ENCODE measurements around the gene OBSCN.

The OBSCN gene

DNA sequence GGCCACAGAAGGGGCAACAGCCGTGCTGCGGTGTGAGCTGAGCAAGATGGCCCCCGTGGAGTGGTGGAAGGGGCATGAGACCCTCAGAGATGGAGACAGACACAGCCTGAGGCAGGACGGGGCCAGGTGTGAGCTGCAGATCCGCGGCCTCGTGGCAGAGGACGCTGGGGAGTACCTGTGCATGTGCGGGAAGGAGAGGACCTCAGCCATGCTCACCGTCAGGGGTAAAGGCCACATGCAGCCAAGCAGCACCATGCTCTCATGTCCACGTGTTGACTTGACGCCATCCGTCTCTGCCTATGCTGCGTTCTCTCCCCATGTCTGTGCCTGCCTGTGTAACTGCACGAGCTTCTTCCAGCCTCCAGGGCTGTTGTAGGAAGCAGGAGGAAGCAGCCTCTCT is 85.5 kb downstream of the OBSCN start:
- no peak for DNase-seq

DNA sequence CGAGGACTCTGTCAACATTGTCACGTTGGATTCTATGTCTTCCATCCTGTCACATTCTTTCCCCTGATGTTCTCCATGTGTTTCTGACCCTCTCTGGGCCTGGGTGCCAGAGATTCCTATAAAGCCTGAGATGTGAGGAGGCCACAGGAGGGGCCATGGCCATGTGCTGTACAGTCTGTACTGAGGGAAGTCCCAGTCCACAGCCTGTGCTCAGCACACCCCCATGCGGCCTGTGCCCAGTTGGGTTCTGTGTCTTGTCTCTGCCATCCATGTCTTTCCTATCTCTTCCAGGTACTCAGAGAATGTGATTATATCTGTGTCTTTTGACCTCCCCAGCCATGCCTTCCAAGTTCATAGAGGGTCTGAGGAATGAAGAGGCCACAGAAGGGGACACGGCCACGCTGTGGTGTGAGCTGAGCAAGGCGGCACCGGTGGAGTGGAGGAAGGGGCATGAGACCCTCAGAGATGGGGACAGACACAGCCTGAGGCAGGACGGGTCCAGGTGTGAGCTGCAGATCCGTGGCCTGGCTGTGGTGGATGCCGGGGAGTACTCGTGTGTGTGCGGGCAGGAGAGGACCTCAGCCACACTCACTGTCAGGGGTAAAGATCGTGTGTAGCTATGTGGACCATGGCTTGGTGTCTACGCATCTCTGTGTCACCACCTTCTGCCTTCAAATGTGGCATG is 86.1 kb downstream of the OBSCN start:
- no peak for DNase-seq

DNA sequence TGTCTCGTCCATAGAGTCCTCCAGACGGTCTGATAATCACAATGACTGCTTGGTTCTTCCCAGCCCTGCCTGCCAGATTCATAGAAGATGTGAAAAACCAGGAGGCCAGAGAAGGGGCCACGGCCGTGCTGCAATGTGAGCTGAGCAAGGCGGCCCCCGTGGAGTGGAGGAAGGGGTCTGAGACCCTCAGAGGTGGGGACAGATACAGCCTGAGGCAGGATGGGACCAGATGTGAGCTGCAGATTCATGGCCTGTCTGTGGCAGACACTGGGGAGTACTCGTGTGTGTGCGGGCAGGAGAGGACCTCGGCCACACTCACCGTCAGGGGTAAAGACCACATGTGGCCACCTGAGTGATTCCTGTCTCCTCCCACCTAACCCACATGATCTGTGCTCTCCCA is 86.9 kb downstream of the OBSCN start:
- no peak for DNase-seq

DNA sequence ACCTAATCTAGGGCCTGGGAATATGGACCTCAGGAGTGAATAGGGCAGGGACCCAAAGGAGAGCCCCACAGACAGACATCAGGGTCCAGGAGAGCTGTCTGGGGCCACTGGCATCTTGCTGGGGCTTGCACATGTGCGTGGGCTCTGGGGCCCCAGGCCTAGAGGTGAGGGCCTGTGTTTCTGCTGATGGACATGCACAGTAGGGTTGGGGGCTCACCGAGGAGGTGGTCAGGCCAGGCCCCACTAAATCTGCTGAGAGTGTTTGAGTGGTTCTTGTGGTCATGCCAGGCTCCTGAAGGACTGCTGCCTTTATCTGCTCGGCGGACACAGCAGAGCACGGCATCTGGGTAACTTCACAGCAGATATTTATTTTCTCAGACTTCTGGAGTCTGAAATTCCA is 87.4 kb downstream of the OBSCN start:
- DNase-seq, result no peak

DNA sequence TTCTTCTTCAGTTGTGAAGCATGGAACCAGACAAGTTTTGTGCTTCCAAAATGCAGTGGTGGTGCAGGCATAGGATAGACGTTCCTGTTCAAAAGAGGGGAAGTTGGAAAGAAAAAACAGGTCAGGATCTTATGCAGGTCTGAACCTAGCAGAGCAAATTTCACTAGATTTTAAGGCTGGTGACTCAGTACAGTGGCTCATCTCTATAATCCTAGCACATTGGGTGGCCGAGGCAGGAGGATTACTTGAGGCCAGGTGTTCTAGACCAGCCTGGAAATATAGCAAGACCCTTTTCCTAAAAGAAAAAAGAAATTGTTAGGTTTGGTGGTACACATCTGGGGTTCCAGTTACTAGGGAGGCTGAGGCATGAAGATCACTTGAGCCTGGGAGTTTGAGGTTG is 88.1 kb downstream of the OBSCN start:
- DNase-seq, result no peak

DNA sequence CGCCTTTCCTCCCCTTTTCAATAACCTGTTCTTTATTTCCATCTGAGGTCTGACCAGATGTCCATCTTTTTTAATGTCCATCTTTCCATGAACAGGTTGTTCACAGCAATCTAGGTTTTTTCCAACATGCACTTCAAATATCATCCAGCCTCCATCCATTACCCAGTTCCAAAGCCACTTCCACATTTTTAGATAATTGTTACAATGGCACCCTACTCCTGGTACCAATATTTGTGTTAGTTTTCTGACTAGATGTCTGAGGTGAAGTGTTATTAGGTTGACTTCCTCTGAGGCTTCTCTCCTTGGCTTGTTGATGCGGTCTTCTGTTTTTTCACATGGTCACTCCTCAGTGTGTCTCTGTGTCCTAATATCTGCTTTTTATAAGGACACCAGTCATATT is 89.4 kb downstream of the OBSCN start:
- DNase-seq, result no peak

DNA sequence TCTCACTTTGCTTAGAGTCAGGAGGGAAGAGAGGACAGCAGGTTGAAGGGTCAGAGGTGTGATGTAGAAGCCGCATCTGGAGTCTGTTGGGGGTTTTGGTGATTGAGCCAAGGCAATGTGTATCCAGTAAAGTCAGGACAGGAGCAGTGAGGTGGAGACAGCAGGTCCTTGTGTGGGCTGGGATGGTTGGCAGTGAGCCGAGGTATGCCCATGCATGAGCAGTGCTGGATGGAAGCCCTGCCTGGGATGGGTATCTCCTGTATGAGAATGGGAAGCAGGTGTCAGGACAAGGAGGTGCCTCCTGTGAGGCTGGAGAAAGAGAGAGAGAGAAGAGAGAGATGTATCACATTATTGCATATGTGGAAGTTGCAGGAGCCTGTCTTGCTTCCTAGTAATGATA is 90.0 kb downstream of the OBSCN start:
- DNase-seq, result no peak

DNA sequence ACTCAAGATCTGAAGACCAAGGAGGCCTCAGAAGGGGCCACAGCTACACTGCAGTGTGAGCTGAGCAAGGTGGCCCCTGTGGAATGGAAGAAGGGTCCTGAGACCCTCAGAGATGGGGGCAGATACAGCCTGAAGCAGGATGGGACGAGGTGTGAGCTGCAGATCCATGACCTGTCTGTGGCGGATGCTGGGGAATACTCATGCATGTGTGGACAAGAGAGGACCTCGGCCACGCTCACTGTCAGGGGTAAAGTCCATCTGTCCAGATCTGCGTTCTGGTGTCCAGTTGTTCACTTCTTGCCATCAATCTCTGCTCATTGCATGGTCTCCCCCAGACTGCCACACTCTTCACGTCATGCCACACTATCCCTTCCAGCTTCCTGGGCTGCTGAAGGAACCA is 90.6 kb downstream of the OBSCN start:
- DNase-seq, result no peak

DNA sequence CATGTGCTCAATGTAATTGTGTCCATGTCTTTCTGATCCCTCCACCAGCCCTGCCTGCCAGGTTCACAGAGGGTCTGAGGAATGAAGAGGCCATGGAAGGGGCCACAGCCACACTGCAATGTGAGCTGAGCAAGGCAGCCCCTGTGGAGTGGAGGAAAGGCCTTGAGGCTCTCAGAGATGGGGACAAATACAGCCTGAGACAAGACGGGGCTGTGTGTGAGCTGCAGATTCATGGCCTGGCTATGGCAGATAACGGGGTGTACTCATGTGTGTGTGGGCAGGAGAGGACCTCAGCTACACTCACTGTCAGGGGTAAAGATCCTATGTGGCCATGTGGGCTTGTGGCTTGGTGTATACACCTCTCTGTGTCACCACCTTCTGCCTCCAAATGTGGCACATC is 91.4 kb downstream of the OBSCN start:
- no peak for DNase-seq

DNA sequence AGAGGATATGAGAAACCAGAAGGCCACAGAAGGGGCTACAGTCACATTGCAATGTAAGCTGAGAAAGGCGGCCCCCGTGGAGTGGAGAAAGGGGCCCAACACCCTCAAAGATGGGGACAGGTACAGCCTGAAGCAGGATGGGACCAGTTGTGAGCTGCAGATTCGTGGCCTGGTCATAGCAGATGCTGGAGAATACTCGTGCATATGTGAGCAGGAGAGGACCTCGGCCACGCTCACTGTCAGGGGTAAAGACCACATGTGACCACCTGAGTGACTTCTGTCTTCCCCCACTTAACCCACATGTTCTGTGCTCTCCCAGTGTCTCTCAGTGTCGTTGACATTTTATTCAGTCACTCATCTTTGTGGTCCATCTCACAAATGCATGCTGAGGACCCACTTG is 92.1 kb downstream of the OBSCN start:
- DNase-seq, result no peak

DNA sequence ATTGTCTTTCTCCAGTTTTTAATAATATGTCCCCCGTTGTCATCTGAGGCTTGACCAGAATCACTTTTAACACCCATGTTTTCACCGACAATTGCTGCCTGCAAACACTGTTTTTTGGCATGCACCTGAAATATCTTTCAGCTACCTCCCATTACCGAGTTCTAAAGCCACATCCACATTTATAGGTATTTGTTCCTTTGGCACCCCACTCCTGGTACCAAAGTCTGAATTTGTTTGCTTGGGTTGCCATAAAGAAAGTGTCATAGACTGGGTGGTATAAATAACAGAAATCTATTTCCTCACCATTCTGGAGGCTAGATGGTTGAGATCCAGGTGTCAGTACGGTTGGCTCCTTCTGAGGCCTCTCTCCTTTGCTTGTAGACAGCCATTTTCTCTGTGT is 94.2 kb downstream of the OBSCN start:
- DNase-seq, result no peak

DNA sequence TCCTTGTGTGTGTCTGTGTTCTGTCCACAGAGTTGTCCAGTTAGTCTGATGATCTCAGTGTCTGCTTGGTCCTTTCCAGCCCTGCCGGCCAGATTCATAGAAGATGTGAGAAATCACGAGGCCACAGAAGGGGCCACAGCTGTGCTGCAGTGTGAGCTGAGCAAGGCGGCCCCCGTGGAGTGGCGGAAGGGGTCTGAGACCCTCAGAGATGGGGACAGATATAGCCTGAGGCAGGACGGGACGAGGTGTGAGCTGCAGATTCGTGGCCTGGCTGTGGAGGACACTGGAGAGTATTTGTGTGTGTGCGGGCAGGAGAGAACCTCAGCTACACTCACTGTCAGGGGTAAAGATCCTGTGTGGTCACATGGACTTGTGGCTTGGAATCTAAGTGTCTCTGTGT is 95.8 kb downstream of the OBSCN start:
- DNase-seq, result no peak

DNA sequence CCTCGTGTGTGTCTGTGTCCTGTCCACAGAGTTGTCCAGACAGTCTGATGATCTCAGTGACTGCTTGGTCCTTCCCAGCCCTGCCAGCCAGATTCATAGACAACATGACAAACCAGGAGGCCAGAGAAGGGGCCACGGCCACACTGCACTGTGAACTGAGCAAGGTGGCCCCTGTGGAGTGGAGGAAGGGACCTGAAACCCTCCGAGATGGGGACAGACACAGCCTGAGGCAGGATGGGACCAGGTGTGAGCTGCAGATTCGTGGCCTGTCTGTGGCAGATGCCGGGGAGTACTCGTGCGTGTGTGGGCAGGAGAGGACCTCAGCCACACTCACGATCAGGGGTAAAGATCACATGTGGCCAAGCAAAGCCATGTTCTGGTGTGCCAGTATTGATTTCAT is 96.4 kb downstream of the OBSCN start:
- no peak for DNase-seq

DNA sequence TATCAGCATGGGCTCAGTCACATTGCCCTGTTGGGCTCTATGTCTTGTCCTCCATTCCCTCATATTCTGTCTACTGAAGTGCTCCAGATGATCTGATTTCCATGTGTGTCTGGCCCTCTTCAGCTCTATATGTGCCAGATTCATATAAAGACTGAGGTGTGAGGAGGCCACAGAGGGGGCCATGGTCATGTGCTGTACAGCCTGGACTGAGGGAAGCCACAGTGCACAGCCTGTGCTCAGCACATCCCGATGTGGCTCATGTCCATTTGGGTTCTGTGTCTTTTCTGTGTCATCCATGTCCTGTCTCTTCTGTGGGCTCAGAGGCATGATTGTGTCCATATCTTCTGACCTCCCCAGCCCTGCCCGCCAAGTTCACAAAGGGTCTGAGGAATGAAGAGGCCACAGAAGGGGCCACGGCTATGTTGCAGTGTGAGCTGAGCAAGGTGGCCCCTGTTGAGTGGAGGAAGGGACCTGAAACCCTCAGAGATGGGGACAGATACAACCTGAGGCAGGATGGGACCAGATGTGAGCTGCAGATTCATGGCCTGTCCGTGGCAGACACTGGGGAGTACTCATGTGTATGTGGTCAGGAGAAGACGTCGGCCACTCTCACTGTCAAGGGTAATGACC is 97.0 kb downstream of the OBSCN start:
- no peak for DNase-seq

DNA sequence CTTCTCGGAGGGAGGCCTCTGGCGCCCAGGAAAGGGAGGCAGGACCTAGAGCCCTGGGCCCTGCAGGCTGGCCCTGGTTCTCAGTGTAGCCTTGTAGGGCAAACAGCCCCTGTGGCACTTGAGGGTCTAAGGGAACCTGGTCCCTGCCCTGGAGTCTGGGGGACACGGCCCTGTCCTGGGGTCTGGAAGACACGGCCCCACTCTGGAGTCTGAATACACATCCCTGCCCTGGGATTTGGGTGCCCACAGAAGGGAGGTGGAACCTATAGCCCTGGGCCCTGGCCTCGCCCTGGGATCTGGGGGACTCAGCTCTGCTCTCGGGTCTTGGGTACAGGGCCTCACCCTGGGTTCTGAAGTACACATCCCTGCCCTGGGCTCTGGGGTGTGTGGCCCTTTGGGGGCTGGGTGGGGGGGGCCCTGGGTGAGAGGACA is 97.9 kb downstream of the OBSCN start:
- no peak for DNase-seq

DNA sequence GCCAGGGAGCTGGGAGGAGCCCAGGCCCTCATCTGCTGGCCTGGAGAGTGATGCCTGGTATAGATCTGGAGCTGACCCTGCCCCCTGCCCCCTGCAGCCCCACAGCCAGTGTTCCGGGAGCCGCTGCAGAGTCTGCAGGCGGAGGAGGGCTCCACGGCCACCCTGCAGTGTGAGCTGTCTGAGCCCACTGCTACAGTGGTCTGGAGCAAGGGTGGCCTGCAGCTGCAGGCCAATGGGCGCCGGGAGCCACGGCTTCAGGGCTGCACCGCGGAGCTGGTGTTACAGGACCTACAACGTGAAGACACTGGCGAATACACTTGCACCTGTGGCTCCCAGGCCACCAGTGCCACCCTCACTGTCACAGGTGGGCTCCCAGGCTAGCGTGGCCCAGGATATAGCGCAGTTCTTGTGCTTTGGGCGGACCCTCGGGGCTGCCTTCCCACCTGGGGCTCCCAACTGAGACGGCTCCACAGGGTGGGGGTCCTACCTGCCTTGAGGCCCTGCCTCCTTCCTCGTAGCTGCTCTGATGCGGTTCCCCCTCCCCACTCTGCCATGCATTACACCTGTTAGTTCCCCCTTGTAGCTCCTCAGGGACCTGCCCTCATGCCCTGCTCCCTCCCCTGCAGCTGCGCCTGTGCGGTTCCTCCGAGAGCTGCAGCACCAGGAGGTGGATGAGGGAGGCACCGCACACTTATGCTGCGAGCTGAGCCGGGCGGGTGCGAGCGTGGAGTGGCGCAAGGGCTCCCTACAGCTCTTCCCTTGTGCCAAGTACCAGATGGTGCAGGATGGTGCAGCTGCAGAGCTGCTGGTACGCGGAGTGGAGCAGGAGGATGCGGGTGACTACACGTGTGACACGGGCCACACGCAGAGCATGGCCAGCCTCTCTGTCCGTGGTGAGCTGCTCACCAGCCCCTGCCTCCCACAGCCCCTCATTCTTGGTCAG is 98.7 kb downstream of the OBSCN start:
- DNase-seq, result no peak

DNA sequence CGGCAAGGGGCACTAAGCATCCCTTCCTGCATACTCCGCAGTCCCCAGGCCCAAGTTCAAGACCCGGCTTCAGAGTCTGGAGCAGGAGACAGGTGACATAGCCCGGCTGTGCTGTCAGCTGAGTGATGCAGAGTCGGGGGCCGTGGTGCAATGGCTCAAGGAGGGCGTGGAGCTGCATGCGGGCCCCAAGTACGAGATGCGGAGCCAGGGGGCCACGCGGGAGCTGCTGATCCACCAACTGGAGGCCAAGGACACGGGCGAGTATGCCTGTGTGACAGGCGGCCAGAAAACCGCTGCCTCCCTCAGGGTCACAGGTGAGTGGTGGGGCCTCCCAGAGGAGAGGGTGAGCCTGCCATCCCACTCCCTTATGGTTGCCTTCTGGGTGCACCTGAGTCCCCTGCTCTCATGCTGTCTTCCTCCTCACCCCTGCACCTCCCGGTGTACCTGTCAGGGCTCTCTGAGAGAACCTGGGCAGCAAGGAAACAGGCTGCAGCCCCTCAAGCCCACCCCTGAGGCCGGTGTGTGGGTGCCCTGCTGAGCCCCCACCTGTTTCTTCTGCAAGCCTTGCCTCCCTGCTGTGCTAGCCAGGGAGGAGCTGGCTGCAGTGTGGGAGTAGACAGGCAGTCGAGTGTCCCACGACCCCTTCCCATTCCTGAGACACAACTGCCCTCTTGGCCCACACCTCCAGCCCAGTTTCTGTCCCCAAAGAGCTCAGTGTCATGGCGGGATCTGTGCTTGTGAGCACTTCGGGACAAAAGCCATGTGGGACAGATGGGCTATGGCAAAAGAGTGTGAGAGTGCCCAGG is 99.6 kb downstream of the OBSCN start:
- no peak for DNase-seq

DNA sequence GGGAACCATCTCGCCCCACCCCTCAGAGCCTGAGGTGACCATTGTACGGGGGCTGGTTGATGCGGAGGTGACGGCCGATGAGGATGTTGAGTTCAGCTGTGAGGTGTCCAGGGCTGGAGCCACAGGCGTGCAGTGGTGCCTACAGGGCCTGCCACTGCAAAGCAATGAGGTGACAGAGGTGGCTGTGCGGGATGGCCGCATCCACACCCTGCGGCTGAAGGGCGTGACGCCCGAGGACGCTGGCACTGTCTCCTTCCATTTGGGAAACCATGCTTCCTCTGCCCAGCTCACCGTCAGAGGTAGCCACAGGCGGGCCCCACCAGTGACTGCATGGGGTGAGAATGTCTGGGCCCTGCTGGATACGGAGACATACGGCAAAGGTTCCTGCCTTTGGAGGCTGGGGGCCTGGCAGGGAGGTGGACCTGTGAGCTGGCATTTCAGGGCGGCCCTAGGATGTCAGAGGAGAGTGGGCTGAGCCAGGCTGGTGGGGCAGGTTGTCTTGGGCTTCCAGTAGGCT is 100.3 kb downstream of the OBSCN start:
- no peak for DNase-seq

DNA sequence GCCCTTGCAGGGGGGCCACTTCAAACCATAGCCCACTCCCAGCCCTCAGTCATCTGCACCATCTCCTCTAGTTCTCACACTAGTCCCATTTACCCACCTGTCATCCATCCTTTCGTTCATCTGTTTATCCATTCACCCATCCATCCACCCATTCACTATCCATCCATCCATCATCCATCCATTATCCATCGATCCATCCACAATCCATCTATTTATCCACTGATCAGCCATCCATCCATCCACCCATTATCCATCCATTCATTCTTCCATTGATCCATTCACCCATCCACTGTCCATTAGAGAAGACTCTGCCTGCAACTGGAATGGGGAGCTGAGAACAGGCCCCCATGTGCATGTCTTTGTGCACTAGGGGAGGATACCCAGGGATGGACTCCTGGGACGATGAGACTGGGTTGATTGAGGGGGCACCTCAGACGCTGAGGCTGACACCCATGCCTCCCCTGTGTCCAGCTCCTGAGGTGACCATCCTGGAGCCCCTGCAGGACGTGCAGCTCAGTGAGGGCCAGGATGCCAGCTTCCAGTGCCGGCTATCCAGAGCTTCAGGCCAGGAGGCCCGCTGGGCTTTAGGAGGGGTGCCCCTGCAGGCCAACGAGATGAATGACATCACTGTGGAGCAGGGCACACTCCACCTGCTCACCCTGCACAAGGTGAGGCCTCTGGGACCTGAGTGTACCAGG is 100.9 kb downstream of the OBSCN start:
- DNase-seq, result no peak

DNA sequence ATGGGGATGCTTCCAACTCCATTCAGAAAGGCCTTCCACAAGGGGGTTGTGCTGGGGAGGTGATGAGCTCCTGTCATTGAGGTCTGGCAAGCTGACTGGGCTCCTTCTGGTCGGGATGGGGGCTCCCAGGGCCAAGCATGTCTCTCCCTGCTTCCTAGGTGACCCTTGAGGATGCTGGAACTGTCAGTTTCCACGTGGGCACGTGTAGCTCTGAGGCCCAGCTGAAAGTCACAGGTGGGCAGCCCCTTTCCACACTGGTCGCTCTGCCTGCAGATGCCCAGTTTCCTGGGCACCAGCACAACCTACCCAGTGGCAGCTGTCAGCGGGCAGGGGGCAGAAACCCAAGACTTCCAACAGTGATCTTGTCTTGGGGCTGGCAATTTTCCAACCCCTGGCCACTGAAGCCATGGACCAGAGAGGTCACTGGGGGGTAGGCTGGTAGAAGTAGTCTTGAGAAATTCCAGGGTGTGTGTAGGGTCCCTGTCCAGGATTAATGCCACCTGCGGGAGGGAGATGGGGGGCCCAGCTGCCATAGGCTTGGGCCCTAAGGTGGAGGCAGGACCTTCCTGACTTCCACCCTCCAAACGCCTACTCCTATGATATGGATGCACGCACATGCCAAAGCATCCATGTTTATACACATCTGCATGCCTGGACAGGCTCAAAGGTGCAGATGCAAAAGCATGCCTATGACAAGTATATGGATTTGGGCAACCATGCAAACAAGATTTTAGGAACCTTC is 101.7 kb downstream of the OBSCN start:
- DNase-seq, result no peak

DNA sequence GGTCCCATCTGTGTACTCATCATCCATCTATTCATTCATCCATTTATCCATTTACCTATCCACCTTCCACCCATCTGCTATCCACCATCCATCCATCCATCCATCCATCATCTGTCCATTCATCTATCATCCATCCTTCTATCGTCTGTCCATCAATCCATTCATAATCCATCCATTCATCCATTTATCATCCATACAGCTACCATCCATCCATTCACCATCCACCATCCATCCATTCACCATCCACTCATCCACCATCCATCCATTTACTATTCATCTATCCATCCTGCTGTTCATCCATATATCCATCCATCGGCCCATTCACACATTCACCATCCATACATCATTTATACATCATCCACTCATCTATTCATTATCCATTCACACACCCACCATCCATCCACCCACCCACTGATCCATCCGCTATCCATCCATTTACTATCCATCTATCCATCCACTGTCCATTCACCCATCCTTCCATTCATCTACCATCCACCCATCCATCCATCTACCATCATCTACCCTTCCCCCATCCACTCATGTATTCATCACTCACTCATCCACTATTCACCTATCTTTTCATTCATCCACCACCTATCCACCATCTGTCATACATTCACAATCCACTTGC is 102.4 kb downstream of the OBSCN start:
- no peak for DNase-seq
